VCaP (cell line): ENCODE results near the gene LRRC27.

ENCODE experiments used
- H3K27ac ChIP-seq: fragments of 450-650 bp; 2 replicates; pipeline ENCODE4 v1.5.1; 2017
- TF ChIP-seq, protein P1 (sequence below): fragments of 450-650 bp; conservative IDR thresholded peaks from 2 replicates; pipeline ENCODE4 v1.5.1; 2017; ENCODE audit warnings: mild to moderate bottlenecking, moderate library complexity

Gene LRRC27

GRCh38 chr10:132416566-132417256, 84.7 kb downstream of the LRRC27 start:
- H3K27ac ChIP-seq, result peak overlapping the region; percentile 99; the same call in 1 of the 2 replicates
- TF ChIP-seq, protein P1, sequence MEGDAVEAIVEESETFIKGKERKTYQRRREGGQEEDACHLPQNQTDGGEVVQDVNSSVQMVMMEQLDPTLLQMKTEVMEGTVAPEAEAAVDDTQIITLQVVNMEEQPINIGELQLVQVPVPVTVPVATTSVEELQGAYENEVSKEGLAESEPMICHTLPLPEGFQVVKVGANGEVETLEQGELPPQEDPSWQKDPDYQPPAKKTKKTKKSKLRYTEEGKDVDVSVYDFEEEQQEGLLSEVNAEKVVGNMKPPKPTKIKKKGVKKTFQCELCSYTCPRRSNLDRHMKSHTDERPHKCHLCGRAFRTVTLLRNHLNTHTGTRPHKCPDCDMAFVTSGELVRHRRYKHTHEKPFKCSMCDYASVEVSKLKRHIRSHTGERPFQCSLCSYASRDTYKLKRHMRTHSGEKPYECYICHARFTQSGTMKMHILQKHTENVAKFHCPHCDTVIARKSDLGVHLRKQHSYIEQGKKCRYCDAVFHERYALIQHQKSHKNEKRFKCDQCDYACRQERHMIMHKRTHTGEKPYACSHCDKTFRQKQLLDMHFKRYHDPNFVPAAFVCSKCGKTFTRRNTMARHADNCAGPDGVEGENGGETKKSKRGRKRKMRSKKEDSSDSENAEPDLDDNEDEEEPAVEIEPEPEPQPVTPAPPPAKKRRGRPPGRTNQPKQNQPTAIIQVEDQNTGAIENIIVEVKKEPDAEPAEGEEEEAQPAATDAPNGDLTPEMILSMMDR, result no peak

DNA sequence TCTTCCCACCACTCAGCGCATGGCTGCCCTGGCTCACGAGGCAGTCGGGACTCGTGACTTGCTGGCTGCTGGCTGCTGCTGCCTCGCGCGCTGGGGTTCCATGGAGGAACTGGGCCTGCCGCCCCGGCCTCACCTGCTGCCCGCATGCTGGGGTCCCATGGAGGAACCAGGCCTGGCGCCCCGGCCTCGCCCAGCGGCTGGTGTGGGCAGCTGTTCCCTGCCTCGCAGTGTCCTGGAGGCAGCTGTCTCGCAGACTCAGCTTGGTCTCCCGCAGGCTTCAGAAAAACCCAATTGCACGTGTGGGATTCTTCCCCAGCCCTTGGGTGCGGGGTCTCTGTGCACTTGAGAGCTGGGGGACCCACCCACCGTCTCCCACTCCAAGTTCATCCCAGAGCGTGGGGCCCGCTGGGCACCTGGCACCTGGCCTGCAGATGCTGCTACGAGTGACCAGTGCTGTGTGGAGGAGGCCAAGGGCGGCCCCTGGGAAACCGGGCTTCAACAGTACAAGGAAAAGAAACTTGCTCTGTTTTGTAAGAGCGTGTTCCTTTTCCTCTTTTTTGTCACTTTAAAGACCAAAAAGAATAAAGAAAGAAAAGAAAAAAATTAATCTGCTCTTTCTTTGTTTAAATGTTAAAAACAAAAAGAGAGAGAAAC, 85.4 kb downstream of the LRRC27 start:
- peak overlapping the region; percentile 99; the same call in 1 of the 2 replicates for H3K27ac ChIP-seq
- TF ChIP-seq, protein P1, result no peak

- H3K27ac ChIP-seq, result peak overlapping the region; percentile 24; the same call in 1 of the 2 replicates
Measured at GRCh38 chr10:132417957-132418441, 86.0 kb downstream of the LRRC27 start.

GRCh38 chr10:132418527-132419416, 86.8 kb downstream of the LRRC27 start:
- H3K27ac ChIP-seq, result peak overlapping the region; percentile 24; the same call in 1 of the 2 replicates

More at GRCh38 chr10:132417957-132418441, 86.0 kb downstream of the LRRC27 start:
- TF ChIP-seq, protein P1, result no peak

DNA sequence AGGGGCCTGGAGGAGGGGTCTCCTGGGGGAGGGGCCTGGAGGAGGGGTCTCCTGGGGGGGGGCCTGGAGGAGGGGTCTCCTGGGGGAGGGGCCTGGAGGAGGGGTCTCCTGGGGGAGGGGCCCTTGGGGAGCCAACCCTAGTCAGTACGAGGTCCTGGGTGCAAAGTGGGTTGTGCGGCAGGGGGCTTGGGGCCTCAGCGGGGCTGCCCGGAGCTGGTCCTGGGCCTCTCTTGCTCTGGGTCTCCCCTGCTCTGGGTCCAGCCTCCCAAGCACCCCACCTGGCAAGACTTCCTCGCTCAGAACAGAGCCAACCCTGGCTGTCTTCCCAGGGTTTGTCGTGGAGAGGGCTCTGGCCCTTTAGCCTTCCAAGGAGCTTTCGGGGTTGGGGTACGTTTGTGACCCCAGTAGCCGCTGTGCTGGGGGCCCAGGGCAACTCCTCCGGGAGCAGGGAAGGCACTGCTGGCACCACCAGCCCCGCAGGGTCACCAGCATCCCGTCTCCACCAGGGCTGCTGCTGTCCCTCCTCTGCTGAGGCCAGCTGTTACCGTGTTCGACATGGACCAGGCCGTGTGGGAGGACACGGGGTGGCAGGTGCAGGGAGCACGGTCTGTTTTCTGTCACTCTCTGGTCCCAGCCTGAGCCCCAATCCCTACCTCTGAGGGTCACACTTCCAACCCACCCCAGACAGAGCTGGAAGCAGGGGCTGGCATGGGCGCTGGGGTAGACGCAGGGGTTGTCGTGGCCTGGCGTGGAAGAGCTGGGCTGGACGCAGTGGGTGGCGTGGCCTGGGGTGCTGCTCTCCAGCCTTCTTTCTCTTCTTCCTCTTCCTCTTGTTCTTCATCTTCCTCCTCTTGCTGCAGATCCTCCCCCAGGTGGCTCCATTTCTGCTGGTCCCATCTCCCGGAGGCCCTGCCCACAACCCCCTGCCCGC, 87.8 kb downstream of the LRRC27 start:
- TF ChIP-seq, protein P1, result no peak
- H3K27ac ChIP-seq, result peak overlapping the region; percentile 24; the same call in 1 of the 2 replicates

More at GRCh38 chr10:132418527-132419416, 86.8 kb downstream of the LRRC27 start:
- TF ChIP-seq, protein P1, result no peak

DNA sequence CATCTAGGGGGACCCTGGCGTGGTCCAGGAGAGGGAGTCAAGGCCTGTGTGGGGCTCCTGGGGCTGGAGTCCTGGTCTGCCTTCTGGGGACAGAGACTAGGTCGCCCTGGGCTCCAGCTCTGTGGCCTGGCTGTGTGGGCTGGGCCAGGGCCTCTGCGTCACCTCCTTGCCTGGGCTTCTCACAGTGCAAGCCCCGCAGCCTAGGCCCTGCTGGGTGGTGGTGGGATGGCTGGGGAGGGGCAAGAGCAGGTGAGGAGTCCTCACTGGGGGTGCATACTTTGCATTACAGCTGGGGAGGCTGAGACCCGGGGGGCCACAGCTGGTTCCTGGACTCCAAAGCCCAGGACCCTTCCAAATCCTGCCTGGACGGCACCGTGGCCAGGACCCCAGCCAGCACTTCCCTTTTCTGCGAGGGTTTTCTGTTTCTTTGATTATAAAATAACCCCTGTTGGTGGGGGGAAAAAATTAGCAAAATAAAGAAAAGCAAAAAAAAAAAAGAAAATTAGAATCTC, 88.5 kb downstream of the LRRC27 start:
- TF ChIP-seq, protein P1, result no peak
- peak overlapping the region; percentile 24 for H3K27ac ChIP-seq
